ENCODE measurements around the gene CPNE5. TPM values are rescaled to one million over a fixed set of nuclear protein-coding genes. Genes with fewer than 3 reads are reported as not detected.
A peak's percentile ranks its signal among the peaks of the same experiment; 100 is the strongest.

CPNE5 gene
- total RNA-seq, 1 experiment from 2014 or later: not detected

GRCh38 chr6:36697481-36697903 lies 141.8 kb downstream of the CPNE5 start, which contains the start of gene RAB44:
Gene RAB44 (plus strand): TSS chr6:36697826. CDS start chr6:36704236, 6,410 bp downstream.
- H3K4me3 ChIP-seq (ENCODE audit: low read depth, low read length): no peak within 1 kb of the TSS
- intact Hi-C loops (cut with micrococcal nuclease; ENCODE audit: unreplicated experiment): no loop called here
- no peak for TF ChIP-seq CTCF (IDR thresholded peaks at IDR 0.05; ENCODE audit: insufficient read depth in 1 of 2, low read depth in 1 of 2, low read length in 1 of 2, severe bottlenecking in 1 of 2, unreplicated experiment in 1 of 2)
- no peaks in the 10 kb centered on the region for H3K36me3 ChIP-seq (ENCODE audit: control insufficient read depth, insufficient read depth, low read length)
- Mint-ChIP-seq H3K4me3 (ENCODE audit: unreplicated experiment) (no peak within 1 kb of the TSS), H3K27ac (ENCODE audit: unreplicated experiment) (no peak within 1 kb of the TSS), H3K9me3 (ENCODE audit: unreplicated experiment) (no peaks in the 10 kb centered on the region), H3K27me3 (ENCODE audit: insufficient read depth, unreplicated experiment) (peaks cover 11% of the 10 kb centered on the region), H3K36me3 (ENCODE audit: insufficient read depth, unreplicated experiment) (no peaks in the 10 kb centered on the region), H3K4me1 (ENCODE audit: low read depth, unreplicated experiment) (no peaks in the 10 kb centered on the region)
- H3K4me1 ChIP-seq: 0 out of 2 replicates have a peak, but pooled peaks cover under 1% of the 10 kb centered on the region
- no TSS peak for BruUV-seq (replicated peaks)
- CTCF ChIA-PET: no interaction called here
- POLR2A ChIA-PET: no interaction called here
- no peaks in the 10 kb centered on the region for H3K27me3 ChIP-seq (replicated peaks; ENCODE audit: control insufficient read depth, insufficient read depth, low read length)
- no peaks in the 10 kb centered on the region for H3K9me3 ChIP-seq
- DNase-seq: peak in 1 of 2 experiments; percentile 13

- Histone ChIP-seq H3K9me3 (no peaks in the 10 kb centered on the region), H3K4me3 (ENCODE audit: low read depth, low read length) (no peak overlapping the region), H3K36me3 (ENCODE audit: control insufficient read depth, insufficient read depth, low read length) (no peaks in the 10 kb centered on the region), H3K27me3 (replicated peaks; ENCODE audit: control insufficient read depth, insufficient read depth, low read length) (no peaks in the 10 kb centered on the region), H3K4me1 (peaks cover 15% of the 10 kb centered on the region; the same call in 1 of the 2 replicates)
- Mint-ChIP-seq H3K27me3 (ENCODE audit: insufficient read depth, unreplicated experiment) (peaks cover 11% of the 10 kb centered on the region), H3K36me3 (ENCODE audit: insufficient read depth, unreplicated experiment) (no peaks in the 10 kb centered on the region), H3K4me3 (ENCODE audit: unreplicated experiment) (no peak overlapping the region), H3K4me1 (ENCODE audit: low read depth, unreplicated experiment) (no peaks in the 10 kb centered on the region), H3K9me3 (ENCODE audit: unreplicated experiment) (no peaks in the 10 kb centered on the region), H3K27ac (ENCODE audit: unreplicated experiment) (no peak overlapping the region)
- ChIA-PET POLR2A (no interaction called here), CTCF (no interaction called here)
- intact Hi-C loops (cut with micrococcal nuclease; ENCODE audit: unreplicated experiment): no loop called here
- TF ChIP-seq CTCF (IDR thresholded peaks at IDR 0.05; ENCODE audit: insufficient read depth in 1 of 2, low read depth in 1 of 2, low read length in 1 of 2, severe bottlenecking in 1 of 2, unreplicated experiment in 1 of 2): no peak
- no TSS peak for BruUV-seq (replicated peaks)
- no peak for DNase-seq
These were observed 143.8 kb downstream of the CPNE5 start for GRCh38 chr6:36695414-36695813.

- Mint-ChIP-seq H3K27ac (ENCODE audit: unreplicated experiment) (no peak overlapping the region), H3K4me3 (ENCODE audit: unreplicated experiment) (no peak overlapping the region), H3K27me3 (ENCODE audit: insufficient read depth, unreplicated experiment) (peaks cover 8% of the 10 kb centered on the region), H3K36me3 (ENCODE audit: insufficient read depth, unreplicated experiment) (no peaks in the 10 kb centered on the region), H3K4me1 (ENCODE audit: low read depth, unreplicated experiment) (no peaks in the 10 kb centered on the region), H3K9me3 (ENCODE audit: unreplicated experiment) (no peaks in the 10 kb centered on the region)
- CTCF ChIA-PET: no interaction called here
- H3K36me3 ChIP-seq (ENCODE audit: control insufficient read depth, insufficient read depth, low read length): no peaks in the 10 kb centered on the region
- no peak for TF ChIP-seq CTCF (IDR thresholded peaks at IDR 0.05; ENCODE audit: insufficient read depth in 1 of 2, low read depth in 1 of 2, low read length in 1 of 2, severe bottlenecking in 1 of 2, unreplicated experiment in 1 of 2)
- intact Hi-C loops (cut with micrococcal nuclease; ENCODE audit: unreplicated experiment): no loop called here
- no peaks in the 10 kb centered on the region; the same call in 1 of the 2 replicates for H3K27me3 ChIP-seq (replicated peaks; ENCODE audit: control insufficient read depth, insufficient read depth, low read length)
- peaks cover 15% of the 10 kb centered on the region; the same call in 1 of the 2 replicates for H3K4me1 ChIP-seq
- POLR2A ChIA-PET: interaction anchor here (0.6 kb wide), 1 partner anchor 100 kb away, joined by 4 read pairs; no protein-coding TSS in a partner anchor
- no peak for DNase-seq
- H3K4me3 ChIP-seq (ENCODE audit: low read depth, low read length): no peak overlapping the region
- H3K9me3 ChIP-seq: no peaks in the 10 kb centered on the region
- BruUV-seq (replicated peaks): no TSS peak
These were observed 144.6 kb downstream of the CPNE5 start for GRCh38 chr6:36694616-36695015.
